GM23338 (cell line): Measurements from ENCODE around the gene IL10. TPM values are rescaled to one million over a fixed set of nuclear protein-coding genes. Genes with fewer than 3 reads are reported as not detected.

Source experiments
- ATAC-seq: fragments of 200-7000 bp; cut with Tn5 transposase; 3 replicates; pipeline ENCODE4 v1.9.1; 2020
- DNase-seq: peaks from one replicate; pipeline ENCODE4 v3.0.0-alpha.2; 2015; ENCODE audit warnings: low spot score
- H2AFZ ChIP-seq: fragments of 200-600 bp; sonication (generic); 2 replicates; pipeline ENCODE4 v1.8.0; 2016; ENCODE audit warnings: antibody characterized with exemption, mild to moderate bottlenecking, moderate library complexity
- H3F3A ChIP-seq: fragments of 200-600 bp; sonication (generic); replicated peaks from 2 replicates; pipeline ENCODE4 v1.8.0; 2017; ENCODE audit warnings: antibody characterized with exemption, mixed run types, low read depth
- H3K27ac ChIP-seq: fragments of 200-600 bp; sonication (generic); 2 replicates; pipeline ENCODE4 v1.6.1; 2016; ENCODE audit warnings: low read depth
- H3K27me3 ChIP-seq: fragments of 200-600 bp; sonication (generic); 2 replicates; pipeline ENCODE4 v1.8.0; 2016; ENCODE audit warnings: mild to moderate bottlenecking, mixed run types, moderate library complexity; ENCODE audit not compliant: insufficient read depth
- H3K36me3 ChIP-seq: fragments of 200-600 bp; sonication (generic); 2 replicates; pipeline ENCODE4 v1.8.0; 2016; ENCODE audit warnings: mild to moderate bottlenecking; ENCODE audit not compliant: insufficient read depth
- H3K4me1 ChIP-seq: fragments of 200-600 bp; sonication (generic); 2 replicates; pipeline ENCODE4 v1.8.0; 2016; ENCODE audit warnings: mild to moderate bottlenecking, moderate library complexity; ENCODE audit not compliant: insufficient read depth
- H3K4me2 ChIP-seq: fragments of 200-600 bp; sonication (generic); 2 replicates; pipeline ENCODE4 v1.7.1; 2017; ENCODE audit warnings: mixed run types
- H3K4me3 ChIP-seq: fragments of 200-600 bp; sonication (generic); 2 replicates; pipeline ENCODE4 v1.6.1; 2016; ENCODE audit warnings: mixed run types
- H3K79me2 ChIP-seq: fragments of 200-600 bp; sonication (generic); replicated peaks from 2 replicates; pipeline ENCODE4 v1.8.0; 2017; ENCODE audit warnings: mild to moderate bottlenecking; ENCODE audit not compliant: insufficient read depth
- H3K9me2 ChIP-seq: fragments of 200-600 bp; sonication (generic); 2 replicates; pipeline ENCODE4 v1.8.0; 2017; ENCODE audit not compliant: insufficient read depth
- H4K20me1 ChIP-seq: fragments of 200-600 bp; sonication (generic); replicated peaks from 2 replicates; pipeline ENCODE4 v1.8.0; 2017; ENCODE audit warnings: mild to moderate bottlenecking; ENCODE audit not compliant: insufficient read depth
- H3K27ac Mint-ChIP-seq: 2 replicates; pipeline ENCODE4 v1.8.0; 2020; ENCODE audit warnings: inconsistent platforms, mild to moderate bottlenecking, moderate library complexity, mixed read lengths
- H3K27me3 Mint-ChIP-seq: 3 replicates; pipeline ENCODE4 v1.8.0; 2022; ENCODE audit warnings: low read depth, mild to moderate bottlenecking, moderate library complexity, mixed read lengths, inconsistent platforms; ENCODE audit not compliant: insufficient read depth, poor library complexity
- H3K36me3 Mint-ChIP-seq: 3 replicates; pipeline ENCODE4 v1.8.0; 2021; ENCODE audit warnings: low read depth, mild to moderate bottlenecking, inconsistent platforms, moderate library complexity, mixed read lengths
- H3K4me1 Mint-ChIP-seq: 3 replicates; pipeline ENCODE4 v1.8.0; 2020; ENCODE audit warnings: mild to moderate bottlenecking, inconsistent platforms, mixed read lengths
- H3K4me3 Mint-ChIP-seq: 3 replicates; pipeline ENCODE4 v1.8.0; 2021; ENCODE audit warnings: moderate library complexity, mild to moderate bottlenecking, inconsistent platforms, mixed read lengths
- H3K9me3 Mint-ChIP-seq: 3 replicates; pipeline ENCODE4 v1.8.0; 2020; ENCODE audit warnings: moderate library complexity, mild to moderate bottlenecking, inconsistent platforms, mixed read lengths
- EZH2 ChIP-seq: fragments of 200-600 bp; sonication (generic); IDR thresholded peaks from one replicate; pipeline ENCODE4 v1.8.0; 2017; ENCODE audit warnings: antibody characterized with exemption, mild to moderate bottlenecking, low read depth; ENCODE audit not compliant: unreplicated experiment
- JUNB ChIP-seq: IDR thresholded peaks from one replicate; pipeline ENCODE4 v1.6.1; 2016; ENCODE audit warnings: antibody characterized with exemption; ENCODE audit not compliant: unreplicated experiment
- POLR2AphosphoS5 ChIP-seq: IDR thresholded peaks from 2 replicates; pipeline ENCODE4 v1.6.1; 2016; ENCODE audit warnings: antibody characterized with exemption, low read depth
- REST ChIP-seq: IDR thresholded peaks from one replicate; pipeline ENCODE4 v1.6.1; 2018; ENCODE audit warnings: antibody characterized with exemption; ENCODE audit not compliant: unreplicated experiment
- STAT1 ChIP-seq: IDR thresholded peaks from one replicate; pipeline ENCODE4 v1.6.1; 2016; ENCODE audit warnings: antibody characterized with exemption; ENCODE audit not compliant: unreplicated experiment
- ZNF114 ChIP-seq: fragments of 250-450 bp; sonication (Bioruptor Pico); IDR thresholded peaks from 2 replicates; pipeline ENCODE4 v1.5.0; 2020; ENCODE audit warnings: mild to moderate bottlenecking, moderate library complexity
- ZNF462 ChIP-seq: fragments of 250-450 bp; sonication (Bioruptor Pico); IDR thresholded peaks from 2 replicates; pipeline ENCODE4 v1.5.0; 2020; ENCODE audit warnings: mild to moderate bottlenecking, moderate library complexity
- polyA plus RNA-seq: library from polyadenylated mRNA; unstranded; fragments of >200 nt; fragmentation: Nextera tagmentation; extraction: Ambion mirVana; gene quantifications from 2 replicates; pipeline ENCODE4 v1.2.1, GENCODE V29; 2016
- total RNA-seq: library from RNA; depleted of rRNA; stranded (reverse); fragments of >200 nt; shearing (Covaris generic); gene quantifications from 2 replicates; pipeline ENCODE4 v1.2.3, GENCODE V29; 2014

IL10 gene
- total and polyA plus RNA-seq, 2 experiments from 2014 or later = not detected

GRCh38 chr1:206800411-206800810 lies 28.1 kb upstream of the IL10 start (continued):
- TF ChIP-seq ZNF462 (CRISPR knock-in tag) (no peak), STAT1 (no peak)

GRCh38 chr1:206799311-206799710 lies 27.0 kb upstream of the IL10 start:
- Histone ChIP-seq H2AFZ (no peak overlapping the region), H3K9me2 (no peaks in the 10 kb centered on the region), H3F3A (no peaks in the 10 kb centered on the region), H3K27ac (no peak overlapping the region), H3K79me2 (no peaks in the 10 kb centered on the region), H3K4me1 (no peaks in the 10 kb centered on the region), H3K4me3 (no peak overlapping the region), H3K27me3 (no peaks in the 10 kb centered on the region), H4K20me1 (no peaks in the 10 kb centered on the region; the same call in 1 of the 2 replicates), H3K36me3 (no peaks in the 10 kb centered on the region), H3K4me2 (no peak overlapping the region)
- Mint-ChIP-seq H3K27ac (no peak overlapping the region), H3K36me3 (no peaks in the 10 kb centered on the region), H3K4me3 (no peak overlapping the region), H3K4me1 (no peaks in the 10 kb centered on the region), H3K9me3 (no peaks in the 10 kb centered on the region), H3K27me3 (peaks cover 5% of the 10 kb centered on the region)
- DNase-seq (no peak), ATAC-seq (no peak)
- no peak for TF ChIP-seq EZH2
- TF ChIP-seq ZNF114 (CRISPR knock-in tag) = no peak
- no peak for TF ChIP-seq REST
- no peak for TF ChIP-seq ZNF462 (CRISPR knock-in tag)
- TF ChIP-seq JUNB = no peak
- no peak for TF ChIP-seq POLR2AphosphoS5
